Measurements from ENCODE around the gene ERG.

DNA sequence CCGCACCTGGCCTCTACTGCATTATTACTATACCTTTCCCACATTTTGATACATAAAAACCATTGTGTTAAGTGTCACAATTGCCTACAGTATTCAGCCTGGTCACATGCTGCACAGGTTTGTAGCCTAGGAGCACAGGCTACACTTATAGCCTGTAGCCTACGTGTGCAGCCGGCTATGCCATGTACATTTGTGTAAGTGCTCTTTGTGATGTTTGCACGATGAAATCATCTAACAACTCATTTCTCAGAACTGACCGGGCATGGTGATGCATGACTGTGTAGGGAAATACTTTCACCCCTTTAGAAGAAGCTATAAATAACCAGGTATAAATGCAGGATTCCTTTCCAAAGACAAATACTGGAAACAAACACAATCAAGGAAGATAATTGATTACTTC, 12.1 kb downstream of the ERG start:
- TF ChIP-seq RAD51 (IDR thresholded peaks at IDR 0.05; ENCODE audit: borderline replicate concordance, low read depth): no peak
- TF ChIP-seq ZNF584 (CRISPR knock-in tag; IDR thresholded peaks at IDR 0.05; ENCODE audit: low read depth): no peak
- no peak for TF ChIP-seq NR2F6 (CRISPR knock-in tag; IDR thresholded peaks at IDR 0.05)
- no peak for TF ChIP-seq CBFB (CRISPR knock-in tag; IDR thresholded peaks at IDR 0.05)
